HG03135 (cell line): ENCODE measurements around the gene ROBO4.

Source experiments
- ATAC-seq: cut with Tn5 transposase; IDR thresholded peaks from one replicate; pipeline ENCODE4 v1.9.1; 2021; ENCODE audit warnings: mild to moderate bottlenecking, moderate library complexity; ENCODE audit not compliant: unreplicated experiment

The ROBO4 gene

DNA sequence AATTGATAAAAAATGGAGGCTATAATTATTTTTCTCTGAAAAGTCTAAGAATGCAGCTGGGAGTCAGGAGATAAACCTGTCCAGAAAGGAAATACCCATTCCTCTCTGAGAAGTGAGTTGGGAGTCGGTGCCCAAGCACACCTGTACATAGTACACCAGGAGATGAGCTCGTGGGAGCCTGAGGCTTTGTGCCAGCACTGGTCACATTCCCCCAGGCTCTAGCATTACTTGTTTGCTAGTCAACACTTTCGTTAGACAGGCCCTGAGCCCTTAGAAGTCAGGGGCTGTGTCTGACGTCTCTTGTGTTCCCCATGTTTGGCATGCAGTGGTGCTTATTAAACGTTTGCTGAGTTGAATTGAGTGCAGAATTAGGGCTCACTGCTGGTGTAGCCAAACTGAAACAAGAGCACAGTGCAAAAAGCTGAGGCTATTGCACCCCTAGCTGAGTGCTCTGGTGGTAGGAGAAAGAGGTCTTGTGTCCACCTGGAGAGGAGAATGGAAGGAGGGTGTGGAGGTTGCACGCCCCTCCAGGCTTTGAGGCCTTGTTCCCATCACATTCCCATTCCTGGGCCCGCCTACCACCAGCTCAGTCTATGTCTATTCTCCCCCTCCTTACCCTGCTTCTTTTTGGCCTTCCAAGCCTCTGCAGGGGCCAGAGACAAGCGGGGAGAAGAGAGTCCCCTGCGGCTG, 6.8 kb downstream of the ROBO4 start:
- ATAC-seq = no peak

DNA sequence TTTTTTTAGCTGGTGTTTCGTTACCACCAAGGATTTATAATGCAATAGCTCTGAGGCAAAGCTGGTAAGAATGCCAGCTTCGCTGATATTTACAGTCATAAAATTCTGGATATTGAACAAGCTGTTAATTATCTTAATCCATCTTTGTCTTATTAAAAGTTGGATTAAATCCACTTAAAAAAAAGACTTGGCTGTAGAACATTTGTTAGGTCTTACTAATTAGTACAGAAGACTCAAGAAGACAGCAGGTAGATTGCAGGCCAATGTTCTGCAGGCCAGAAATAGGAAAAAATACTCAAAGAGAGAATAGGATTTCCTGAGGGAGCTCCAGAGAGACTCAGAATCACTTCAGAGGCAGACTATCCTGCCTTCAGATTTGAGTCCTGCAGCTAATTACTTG, 7.5 kb downstream of the ROBO4 start:
- no peak for ATAC-seq

- no peak for ATAC-seq
Observed at GRCh38 chr11:124889191-124890091, 8.2 kb downstream of the ROBO4 start.

GRCh38 chr11:124887667-124888013, 10.0 kb downstream of the ROBO4 start:
- ATAC-seq = no peak

DNA sequence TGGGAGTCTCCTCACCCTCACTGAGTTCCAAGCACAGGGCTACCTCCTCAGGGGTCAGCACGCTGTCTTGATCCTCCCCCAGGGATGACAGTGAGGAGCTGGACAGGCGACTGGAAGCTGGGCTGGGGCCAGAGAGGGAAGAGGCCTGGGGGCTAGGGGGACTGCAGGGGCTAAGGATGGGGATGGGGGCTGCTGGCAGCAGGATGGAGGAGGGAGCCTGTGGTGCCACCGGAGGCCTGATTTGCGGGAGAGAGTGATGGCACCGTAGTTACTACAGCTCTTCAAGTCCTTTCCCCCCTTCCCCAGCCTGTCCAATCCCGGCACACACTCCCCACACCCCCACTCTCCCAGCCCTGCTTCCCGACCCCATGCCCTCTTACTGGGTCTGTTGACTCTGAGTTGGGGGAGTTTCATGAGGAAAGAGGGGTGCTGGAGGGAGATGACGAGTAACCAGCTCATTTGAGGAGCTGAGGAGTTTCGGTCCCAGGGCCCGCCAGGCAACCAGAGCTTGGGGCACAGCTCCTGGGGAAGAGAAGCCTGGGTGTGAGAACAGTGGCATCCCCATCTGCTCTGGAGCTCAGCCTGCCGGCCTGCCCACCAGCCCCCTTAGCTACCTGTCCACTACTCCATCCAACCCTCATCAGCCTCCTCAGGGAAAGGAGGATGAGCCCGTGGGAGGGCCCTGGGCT, 10.5 kb downstream of the ROBO4 start:
- ATAC-seq = no peak

- ATAC-seq = no peak
Observed at GRCh38 chr11:124886476-124886875, 11.2 kb downstream of the ROBO4 start.

- ATAC-seq = no peak
Observed at GRCh38 chr11:124884869-124885479, 12.7 kb downstream of the ROBO4 start.

GRCh38 chr11:124884340-124884739, 13.3 kb downstream of the ROBO4 start:
- no peak for ATAC-seq

- no peak for ATAC-seq
Observed at GRCh38 chr11:124882339-124883071, 15.2 kb downstream of the ROBO4 start.

- no peak for ATAC-seq
Observed at GRCh38 chr11:124880958-124881357, 16.7 kb downstream of the ROBO4 start.

- no peak for ATAC-seq
Observed at GRCh38 chr11:124880290-124880611, 17.4 kb downstream of the ROBO4 start.

DNA sequence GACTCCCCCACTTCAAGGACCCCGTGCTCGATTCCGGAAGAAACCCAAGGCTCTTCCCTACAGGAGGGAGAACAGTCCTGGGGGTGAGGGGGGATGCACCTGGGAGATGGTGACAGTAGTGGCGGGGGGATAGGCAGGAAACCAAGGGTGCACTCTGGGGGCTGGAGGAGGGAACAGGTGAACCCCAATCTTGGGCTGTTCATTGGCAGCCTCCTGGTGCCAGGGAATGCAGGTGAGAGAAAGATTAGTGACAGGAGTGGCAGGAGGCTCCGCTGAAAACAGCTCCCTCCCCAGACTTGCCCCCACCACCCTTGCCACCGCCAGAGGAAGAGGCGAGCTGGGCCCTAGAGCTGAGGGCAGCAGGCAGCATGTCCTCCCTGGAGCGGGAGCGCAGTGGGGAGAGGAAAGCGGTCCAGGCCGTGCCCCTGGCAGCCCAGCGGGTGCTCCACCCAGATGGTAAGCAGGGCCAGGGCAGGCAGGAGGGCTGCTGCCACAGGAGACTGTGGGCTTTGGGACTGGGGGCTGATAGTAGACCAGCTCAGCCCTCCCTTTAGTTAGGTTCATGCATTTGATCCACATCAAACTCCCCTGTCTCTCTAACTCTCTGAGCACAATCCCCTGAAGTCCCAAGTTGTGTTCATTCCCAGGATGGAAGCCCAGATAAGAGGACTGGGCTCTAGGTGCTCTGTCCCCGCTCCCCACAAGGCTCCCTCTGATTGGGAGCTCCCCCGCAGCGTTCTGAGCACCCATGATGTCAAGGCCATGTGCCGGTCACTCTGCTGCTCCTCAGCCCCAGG, 18.0 kb downstream of the ROBO4 start:
- ATAC-seq = no peak

GRCh38 chr11:124878759-124879492, 18.7 kb downstream of the ROBO4 start:
- ATAC-seq = no peak

DNA sequence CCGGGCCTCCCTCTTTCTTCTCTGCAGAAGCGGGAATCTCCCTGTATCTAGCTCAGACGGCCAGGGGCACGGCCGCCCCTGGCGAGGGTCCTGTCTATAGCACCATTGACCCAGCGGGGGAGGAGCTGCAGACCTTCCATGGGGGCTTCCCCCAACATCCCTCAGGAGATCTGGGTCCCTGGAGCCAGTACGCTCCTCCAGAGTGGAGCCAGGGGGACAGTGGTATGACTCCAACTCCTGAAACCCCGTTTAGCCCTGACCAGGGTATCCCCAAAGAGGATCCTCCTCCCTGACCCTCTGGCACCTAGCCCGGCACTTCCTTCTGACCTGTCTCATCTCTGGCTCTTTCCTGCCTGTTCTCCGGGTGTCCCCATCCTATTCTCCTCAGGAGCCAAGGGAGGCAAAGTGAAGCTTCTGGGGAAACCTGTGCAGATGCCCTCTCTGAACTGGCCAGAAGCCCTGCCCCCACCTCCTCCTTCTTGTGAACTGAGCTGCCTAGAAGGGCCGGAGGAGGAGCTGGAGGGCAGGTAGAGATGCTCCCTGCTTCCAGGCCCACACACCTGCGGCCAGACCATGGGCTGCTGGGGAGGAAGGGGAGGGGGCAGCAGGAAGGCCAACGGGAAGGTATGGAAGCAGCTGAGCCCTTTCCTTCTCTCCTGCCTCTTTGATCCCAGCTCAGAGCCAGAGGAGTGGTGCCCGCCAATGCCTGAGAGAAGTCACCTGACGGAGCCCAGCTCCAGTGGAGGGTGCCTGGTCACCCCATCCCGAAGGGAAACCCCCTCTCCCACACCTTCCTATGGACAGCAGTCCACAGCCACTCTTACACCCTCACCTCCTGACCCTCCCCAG, 19.5 kb downstream of the ROBO4 start:
- no peak for ATAC-seq

DNA sequence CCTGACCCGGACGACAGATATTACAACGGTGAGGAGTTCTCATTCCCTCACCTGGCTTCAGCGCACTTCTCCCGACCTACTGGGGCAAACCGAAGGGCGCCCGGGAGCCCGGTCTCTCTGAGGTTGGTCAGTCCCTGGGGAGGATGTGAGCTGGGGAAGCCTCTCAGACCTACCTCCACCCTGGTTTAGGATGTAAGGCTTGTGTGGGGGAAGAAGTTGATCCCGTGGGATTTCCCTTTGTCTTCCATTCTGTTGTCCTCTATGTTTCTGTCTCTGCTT, 20.1 kb downstream of the ROBO4 start:
- no peak for ATAC-seq

DNA sequence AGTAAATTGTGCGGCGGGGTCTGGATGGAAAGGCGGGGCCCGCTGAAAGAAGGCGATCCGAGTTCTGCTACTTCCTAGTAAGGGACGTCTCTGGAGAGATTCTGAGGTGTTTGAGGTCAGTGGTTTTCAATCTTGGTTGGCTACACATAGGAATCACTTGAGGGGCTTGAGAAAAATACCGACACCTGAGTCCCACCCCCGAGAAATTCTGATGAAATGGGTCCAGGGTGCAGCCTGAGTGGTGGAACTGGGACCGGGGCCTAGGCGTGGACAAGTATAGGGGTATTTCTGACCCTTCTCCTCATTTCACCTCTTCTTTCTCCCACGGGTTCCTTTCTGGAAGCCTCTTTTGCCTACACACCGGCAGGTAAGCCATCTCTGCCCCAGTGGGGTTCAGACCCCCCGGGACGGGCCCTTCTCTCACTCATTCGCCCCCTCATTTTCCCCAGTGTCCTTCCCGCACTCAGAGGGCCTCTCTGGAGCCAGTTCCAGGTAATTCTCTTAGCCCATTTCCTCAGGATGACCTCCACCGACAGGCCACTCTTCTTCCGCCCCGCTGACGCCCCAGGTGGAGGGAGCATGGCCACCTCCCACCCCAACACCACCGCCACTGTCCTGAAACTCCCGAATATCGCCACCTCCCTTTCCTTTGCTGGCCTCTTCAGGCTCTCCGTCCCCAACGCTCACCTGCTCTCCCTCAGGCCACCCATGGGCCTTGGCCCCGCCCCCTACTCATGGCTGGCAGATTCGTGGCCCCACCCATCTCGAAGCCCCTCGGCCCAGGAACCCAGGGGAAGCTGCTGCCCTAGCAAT, 20.6 kb downstream of the ROBO4 start:
- ATAC-seq = no peak

DNA sequence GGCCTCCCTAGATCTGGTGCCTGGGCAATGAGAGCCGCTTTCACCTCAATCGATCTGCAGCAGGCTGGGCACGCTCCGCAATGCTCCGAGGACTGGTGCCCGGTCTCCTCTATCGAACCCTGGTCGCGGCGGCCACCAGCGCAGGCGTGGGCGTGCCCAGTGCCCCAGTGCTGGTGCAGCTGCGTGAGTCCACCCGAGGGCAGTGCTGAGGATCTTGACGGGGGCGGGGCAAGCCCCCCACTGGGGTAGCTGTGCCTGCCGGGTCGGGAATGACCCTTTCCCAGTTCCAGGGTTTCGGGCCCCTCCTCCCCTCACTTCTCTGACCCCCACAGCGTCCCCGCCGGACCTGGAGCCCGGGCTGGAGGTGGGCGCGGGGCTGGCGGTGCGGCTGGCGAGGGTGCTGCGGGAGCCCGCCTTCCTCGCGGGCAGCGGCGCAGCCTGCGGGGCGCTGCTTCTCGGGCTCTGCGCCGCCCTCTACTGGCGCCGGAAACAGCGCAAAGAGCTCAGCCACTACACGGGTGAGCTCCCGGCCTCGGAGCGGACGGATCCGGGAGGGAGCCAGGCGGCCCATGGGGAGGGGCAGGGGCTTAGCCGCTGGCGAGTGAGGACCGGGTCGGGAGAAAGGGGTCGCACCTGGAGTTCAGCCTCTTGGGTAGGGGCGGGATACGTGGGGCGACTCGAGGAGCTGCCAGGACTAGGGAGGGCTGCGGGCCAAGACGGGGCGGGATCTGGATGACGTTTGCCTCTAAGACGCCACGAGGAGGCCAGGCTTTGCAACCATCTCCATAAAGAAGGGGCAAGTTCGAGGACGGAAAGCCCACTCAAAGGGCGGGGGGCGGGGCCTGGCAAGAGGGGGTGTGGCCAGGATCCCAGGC, 21.5 kb downstream of the ROBO4 start:
- peak; percentile 88 for ATAC-seq
